Uterus (tissue), 4 donors: Measurements from ENCODE around the gene ATP6V0A4. TPM values are rescaled to one million over a fixed set of nuclear protein-coding genes. Genes with fewer than 3 reads are reported as not detected.

Experiments
- DNase-seq, 2 donors: peaks; one replicate each; pipeline ENCODE4 v3.0.0-alpha.2; 2019 to 2020
- H3K27ac ChIP-seq, 2 donors: fragments of 200-600 bp; sonication (generic); 1 replicate in 1 of 2; 2 replicates in 1 of 2; pipeline ENCODE4 v1.5.1; 2016 to 2018
- H3K27me3 ChIP-seq, 2 donors: fragments of 200-600 bp; sonication (generic); one replicate each; pipeline ENCODE4 v1.5.1; 2018 to 2019; ENCODE audit warnings: control low read depth in 1 of 2
- H3K36me3 ChIP-seq, 2 donors: fragments of 200-600 bp; sonication (generic); one replicate each; pipeline ENCODE4 v1.5.1; 2019; ENCODE audit warnings: control low read depth in 1 of 2
- H3K4me1 ChIP-seq, 2 donors: fragments of 200-600 bp; sonication (generic); one replicate each; pipeline ENCODE4 v1.5.1; 2018 to 2019; ENCODE audit warnings: control low read depth in 1 of 2
- H3K4me3 ChIP-seq, 2 donors: fragments of 200-600 bp; sonication (generic); 1 replicate in 1 of 2; 2 replicates in 1 of 2; pipeline ENCODE4 v1.5.1; 2018 to 2019; ENCODE audit warnings: mild to moderate bottlenecking in 1 of 2
- H3K9me3 ChIP-seq, 2 donors: fragments of 200-600 bp; sonication (generic); one replicate each; pipeline ENCODE4 v1.5.1; 2019; ENCODE audit warnings: control low read depth in 1 of 2
- CTCF ChIP-seq, 4 experiments: fragments of 200-600 bp in 2 of 4; fragments of 450-650 bp in 2 of 4; sonication (generic) in 2 of 4; IDR thresholded peaks; one replicate each; pipeline ENCODE4 v1.5.1; 2016 to 2019; ENCODE audit warnings: antibody characterized with exemption in 4 of 4, mild to moderate bottlenecking in 2 of 4, moderate library complexity in 1 of 4
- POLR2A ChIP-seq, 2 donors: fragments of 450-650 bp; IDR thresholded peaks; one replicate each; pipeline ENCODE4 v1.6.1; 2016; ENCODE audit warnings: antibody characterized with exemption in 2 of 2, mild to moderate bottlenecking in 1 of 2, moderate library complexity in 1 of 2
- intact Hi-C: fragments of 100-400 bp; cut with DNase I; formaldehyde crosslinking; loops from one replicate; pipeline ENCODE4 v1.15.1; 2023; ENCODE audit warnings: low total_unique reads
- total RNA-seq, 4 donors: library from RNA; depleted of rRNA in 3 of 4; stranded (reverse); fragments of >200 nt in 3 of 4; gene quantifications; one replicate each; pipeline versions ENCODE4 v1.1.0 to v1.2.4, GENCODE V29; 2014 to 2023
- donor health status: DM: yes; HTN: yes; CAD: no.

ATP6V0A4 gene
- total RNA-seq, 4 donors from 2014 or later = not detected

GRCh38 chr7:138837627-138838026, 39.6 kb upstream of the ATP6V0A4 start:
- no peaks in the 10 kb centered on the region for H3K9me3 ChIP-seq
- intact Hi-C loops = no loop called here
- no peak overlapping the region for H3K4me3 ChIP-seq
- no peaks in the 10 kb centered on the region for H3K4me1 ChIP-seq
- TF ChIP-seq CTCF (IDR thresholded peaks at IDR 0.05) (no peak), POLR2A (IDR thresholded peaks at IDR 0.05) (no peak)
- H3K27ac ChIP-seq = peak overlapping the region in 1 of 2 donors; percentile 13
- DNase-seq = peak in 1 of 2 donors; percentile 22
- H3K36me3 ChIP-seq = no peaks in the 10 kb centered on the region
- H3K27me3 ChIP-seq = no peaks in the 10 kb centered on the region

GRCh38 chr7:138835087-138835486, 37.1 kb upstream of the ATP6V0A4 start:
- no peaks in the 10 kb centered on the region for H3K9me3 ChIP-seq
- TF ChIP-seq POLR2A (IDR thresholded peaks at IDR 0.05) = no peak
- no peak for TF ChIP-seq CTCF (IDR thresholded peaks at IDR 0.05)
- no peak for DNase-seq
- no peaks in the 10 kb centered on the region for H3K36me3 ChIP-seq
- H3K4me3 ChIP-seq = no peak overlapping the region
- H3K27ac ChIP-seq = no peak overlapping the region
- no peaks in the 10 kb centered on the region for H3K27me3 ChIP-seq
- H3K4me1 ChIP-seq = no peaks in the 10 kb centered on the region
- intact Hi-C loops = no loop called here

- no peak for TF ChIP-seq POLR2A (IDR thresholded peaks at IDR 0.05)
- TF ChIP-seq CTCF (IDR thresholded peaks at IDR 0.05) = no peak
- no peak overlapping the region for H3K27ac ChIP-seq
- no peaks in the 10 kb centered on the region for H3K4me1 ChIP-seq
- intact Hi-C loops = no loop called here
- DNase-seq = no peak
- no peaks in the 10 kb centered on the region for H3K27me3 ChIP-seq
- H3K9me3 ChIP-seq = no peaks in the 10 kb centered on the region
- H3K36me3 ChIP-seq = no peaks in the 10 kb centered on the region
- H3K4me3 ChIP-seq = no peak overlapping the region
These were observed 36.6 kb upstream of the ATP6V0A4 start for GRCh38 chr7:138834583-138834982.

GRCh38 chr7:138833596-138833995, 35.6 kb upstream of the ATP6V0A4 start:
- TF ChIP-seq CTCF (IDR thresholded peaks at IDR 0.05) (no peak), POLR2A (IDR thresholded peaks at IDR 0.05) (no peak)
- H3K27me3 ChIP-seq = no peaks in the 10 kb centered on the region
- intact Hi-C loops = no loop called here
- H3K9me3 ChIP-seq = no peaks in the 10 kb centered on the region
- H3K4me1 ChIP-seq = no peaks in the 10 kb centered on the region
- DNase-seq = no peak
- no peak overlapping the region for H3K4me3 ChIP-seq
- H3K36me3 ChIP-seq = no peaks in the 10 kb centered on the region
- H3K27ac ChIP-seq = no peak overlapping the region

- DNase-seq = no peak
- Histone ChIP-seq H3K27ac (no peak overlapping the region), H3K4me3 (no peak overlapping the region), H3K27me3 (no peaks in the 10 kb centered on the region), H3K4me1 (no peaks in the 10 kb centered on the region), H3K36me3 (no peaks in the 10 kb centered on the region), H3K9me3 (no peaks in the 10 kb centered on the region)
- TF ChIP-seq CTCF (IDR thresholded peaks at IDR 0.05) = no peak
- no peak for TF ChIP-seq POLR2A (IDR thresholded peaks at IDR 0.05)
- intact Hi-C loops = no loop called here
These were observed 35.0 kb upstream of the ATP6V0A4 start for GRCh38 chr7:138832966-138833365.
